Spleen (tissue), 11 donors: ENCODE results near the gene MAP1LC3B. TPM values are rescaled to one million over a fixed set of nuclear protein-coding genes. Genes with fewer than 3 reads are reported as not detected.
"Not testable (repeated sequence)": the region's sequence is repeated elsewhere in the genome, so short reads cannot be mapped to it uniquely, and the experiment has no call there.

ENCODE experiments used
- DNase-seq: peaks from one replicate; pipeline ENCODE4 v3.0.0-alpha.2; 2020
- H3K27ac ChIP-seq, 8 donors: fragments of 200-600 bp; sonication (generic) in 7 of 8; 1 replicate in 4 of 8; 2 replicates in 4 of 8; pipeline versions ENCODE4 v1.5.0 to v1.8.0; 2016 to 2021; ENCODE audit warnings: inconsistent platforms in 4 of 8, mild to moderate bottlenecking in 4 of 8, moderate library complexity in 1 of 8
- H3K27me3 ChIP-seq, 7 donors: fragments of 200-600 bp; sonication (generic) in 6 of 7; replicated peaks in 1 of 7; 1 replicate in 4 of 7; 2 replicates in 3 of 7; pipeline versions ENCODE4 v1.5.0 to v1.8.0; 2016 to 2021; ENCODE audit warnings: inconsistent platforms in 3 of 7, mild to moderate bottlenecking in 1 of 7
- H3K36me3 ChIP-seq, 6 donors: fragments of 200-600 bp; sonication (generic) in 5 of 6; 1 replicate in 4 of 6; 2 replicates in 2 of 6; pipeline versions ENCODE4 v1.5.0 to v1.8.0; 2016 to 2021; ENCODE audit warnings: inconsistent platforms in 2 of 6
- H3K4me1 ChIP-seq, 6 donors: fragments of 200-600 bp; sonication (generic) in 5 of 6; 1 replicate in 3 of 6; 2 replicates in 3 of 6; pipeline versions ENCODE4 v1.5.0 to v1.8.0; 2016 to 2021; ENCODE audit warnings: inconsistent platforms in 3 of 6
- H3K4me3 ChIP-seq, 8 donors: fragments of 200-600 bp; sonication (generic) in 7 of 8; 1 replicate in 4 of 8; 2 replicates in 4 of 8; pipeline versions ENCODE4 v1.5.0 to v1.8.0; 2016 to 2021; ENCODE audit warnings: inconsistent platforms in 4 of 8, mild to moderate bottlenecking in 4 of 8, moderate library complexity in 2 of 8
- H3K9me3 ChIP-seq, 8 donors: fragments of 200-600 bp; sonication (generic) in 7 of 8; 1 replicate in 4 of 8; 2 replicates in 4 of 8; pipeline versions ENCODE4 v1.5.0 to v1.8.0; 2016 to 2021; ENCODE audit warnings: inconsistent platforms in 4 of 8
- POLR2A ChIP-seq, 3 donors: fragments of 450-650 bp; IDR thresholded peaks; one replicate each; pipeline ENCODE4 v1.5.1; 2017; ENCODE audit warnings: antibody characterized with exemption in 3 of 3, mild to moderate bottlenecking in 1 of 3
- POLR2AphosphoS5 ChIP-seq, 3 donors: sonication (generic); formaldehyde crosslinking; IDR thresholded peaks; one replicate each; pipeline ENCODE4 v1.5.1; 2017; ENCODE audit warnings: antibody characterized with exemption in 3 of 3
- WGBS, 5 donors: extraction: QIAGEN DNeasy Blood & Tissue Kit in 3 of 5; methylation state at CpG; one replicate each; pipeline versions ENCODE4 v1.1.5 to v1.1.7; 2013 to 2018; 5-methylcytosine and 5-hydroxymethylcytosine counted together
- intact Hi-C: fragments of 100-400 bp; cut with DNase I; formaldehyde crosslinking; loops from one replicate; pipeline ENCODE4 v1.15.0; 2023; ENCODE audit warnings: low total_unique reads
- polyA plus RNA-seq, 3 donors: library from polyadenylated mRNA; stranded (reverse); fragments of 200-250 nt; gene quantifications; one replicate each; pipeline ENCODE4 v1.2.1, GENCODE V29; 2013
- total RNA-seq, 7 donors: library from RNA; depleted of rRNA in 3 of 7; stranded (reverse); fragments of >200 nt in 3 of 7; fragmentation: NEBNext Ultra II Directional in 4 of 7; extraction: Animal tissue kit (Norgen Biotek cat#: 25700) in 4 of 7; gene quantifications; one replicate each; pipeline versions ENCODE4 v1.1.0 to v1.2.1, GENCODE V29; 2016 to 2021
- TF ChIP-seq, protein P1 (sequence below), 11 experiments: fragments of 200-600 bp in 7 of 11; fragments of 450-650 bp in 4 of 11; sonication (generic) in 4 of 11; IDR thresholded peaks in 8 of 11; conservative IDR thresholded peaks in 3 of 11; 1 replicate in 7 of 11; 2 replicates in 4 of 11; pipeline versions ENCODE4 v1.4.0 to v1.8.0; 2016 to 2021; ENCODE audit warnings: antibody characterized with exemption in 11 of 11, inconsistent platforms in 4 of 11, mild to moderate bottlenecking in 1 of 11
- donor health status: healthy with polysubstance abuse.
- donor health status: DM: no; HTN: no; CAD: no; lungs with moderate emphysema.
- donor health status: DM: no; HTN: no; CAD: no.
- donor health status: Bipolar disorder and iron deficiency.
- donor health status: healthy.
- donor health status: DM: no; HTN: no; CAD: no.
- donor health status: DM: yes; HTN: yes; CAD: no.

MAP1LC3B gene
- total and polyA plus RNA-seq, 10 donors, result 32.3 to 71.4 (median 54.9) TPM

DNA sequence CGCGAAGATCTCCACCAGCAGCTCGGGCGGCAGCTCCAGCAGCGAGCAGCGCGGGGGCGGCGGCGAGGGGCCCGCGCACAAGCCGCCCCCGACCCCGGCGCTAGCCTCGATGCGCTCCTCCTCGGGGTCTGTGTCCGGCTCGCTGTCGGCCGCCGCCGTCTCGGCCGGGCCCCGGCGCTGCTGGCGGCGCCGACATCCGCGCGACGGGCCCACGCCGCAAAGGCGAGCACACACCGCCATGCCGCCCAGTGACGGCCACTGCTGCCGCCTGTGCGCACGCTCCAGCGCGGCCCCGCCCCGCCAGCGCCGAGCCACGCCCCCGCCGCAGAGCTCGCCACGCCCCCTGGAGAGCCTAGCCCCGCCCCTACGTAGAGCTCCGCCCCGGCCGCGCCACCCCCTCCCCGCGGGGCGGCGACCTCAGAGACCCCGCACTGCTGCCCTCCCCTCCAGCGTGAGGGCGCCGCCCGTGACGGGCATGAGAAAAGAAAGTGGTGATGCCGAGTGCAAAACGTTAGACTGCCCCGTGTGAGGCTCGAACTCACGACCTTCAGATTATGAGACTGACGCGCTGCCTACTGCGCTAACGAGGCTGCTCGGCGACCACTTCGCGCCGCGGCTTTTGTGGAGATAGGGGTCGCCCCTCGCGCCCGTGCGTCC is 8.5 kb upstream of the MAP1LC3B start, which contains the start of gene FBXO31:
Gene FBXO31 (minus strand): TSS at position 272 of the 657 bp plus-strand sequence. CDS start 32 bp downstream, at position 240.
- Histone ChIP-seq H3K9me3 (no peaks in the 10 kb centered on the region), H3K27ac (peak within 1 kb of the TSS; percentile 75 to 93 (median 92)), H3K27me3 (no peaks in the 10 kb centered on the region), H3K4me1 (peaks cover 18 to 90% (median 71%) of the 10 kb centered on the region in 6 donors), H3K4me3 (peak within 1 kb of the TSS; percentile 63 to 94 (median 80)), H3K36me3 (no peaks in the 10 kb centered on the region)
- intact Hi-C loops, result loop anchor here (5.0 to 10.0 kb wide), 2 partner anchors 66 to 381 kb away; partner anchors contain the start of genes C16orf95 and KLHDC4
- TF ChIP-seq, protein P1, sequence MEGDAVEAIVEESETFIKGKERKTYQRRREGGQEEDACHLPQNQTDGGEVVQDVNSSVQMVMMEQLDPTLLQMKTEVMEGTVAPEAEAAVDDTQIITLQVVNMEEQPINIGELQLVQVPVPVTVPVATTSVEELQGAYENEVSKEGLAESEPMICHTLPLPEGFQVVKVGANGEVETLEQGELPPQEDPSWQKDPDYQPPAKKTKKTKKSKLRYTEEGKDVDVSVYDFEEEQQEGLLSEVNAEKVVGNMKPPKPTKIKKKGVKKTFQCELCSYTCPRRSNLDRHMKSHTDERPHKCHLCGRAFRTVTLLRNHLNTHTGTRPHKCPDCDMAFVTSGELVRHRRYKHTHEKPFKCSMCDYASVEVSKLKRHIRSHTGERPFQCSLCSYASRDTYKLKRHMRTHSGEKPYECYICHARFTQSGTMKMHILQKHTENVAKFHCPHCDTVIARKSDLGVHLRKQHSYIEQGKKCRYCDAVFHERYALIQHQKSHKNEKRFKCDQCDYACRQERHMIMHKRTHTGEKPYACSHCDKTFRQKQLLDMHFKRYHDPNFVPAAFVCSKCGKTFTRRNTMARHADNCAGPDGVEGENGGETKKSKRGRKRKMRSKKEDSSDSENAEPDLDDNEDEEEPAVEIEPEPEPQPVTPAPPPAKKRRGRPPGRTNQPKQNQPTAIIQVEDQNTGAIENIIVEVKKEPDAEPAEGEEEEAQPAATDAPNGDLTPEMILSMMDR (IDR thresholded peaks at IDR 0.05 in 8 of 11, conservative IDR thresholded peaks at IDR 0.05 in 3 of 11), result no peak
- TF ChIP-seq POLR2AphosphoS5 (IDR thresholded peaks at IDR 0.05) (peak; percentile 82 to 90 (median 85)), POLR2A (IDR thresholded peaks at IDR 0.05) (peak in 1 of 3 donors; percentile 59)
- 0 to 1% (median 0%) methylated on average over 3 to 92 of the region's 92 CpGs for WGBS, 5 donors
- peak; percentile 97 for DNase-seq

DNA sequence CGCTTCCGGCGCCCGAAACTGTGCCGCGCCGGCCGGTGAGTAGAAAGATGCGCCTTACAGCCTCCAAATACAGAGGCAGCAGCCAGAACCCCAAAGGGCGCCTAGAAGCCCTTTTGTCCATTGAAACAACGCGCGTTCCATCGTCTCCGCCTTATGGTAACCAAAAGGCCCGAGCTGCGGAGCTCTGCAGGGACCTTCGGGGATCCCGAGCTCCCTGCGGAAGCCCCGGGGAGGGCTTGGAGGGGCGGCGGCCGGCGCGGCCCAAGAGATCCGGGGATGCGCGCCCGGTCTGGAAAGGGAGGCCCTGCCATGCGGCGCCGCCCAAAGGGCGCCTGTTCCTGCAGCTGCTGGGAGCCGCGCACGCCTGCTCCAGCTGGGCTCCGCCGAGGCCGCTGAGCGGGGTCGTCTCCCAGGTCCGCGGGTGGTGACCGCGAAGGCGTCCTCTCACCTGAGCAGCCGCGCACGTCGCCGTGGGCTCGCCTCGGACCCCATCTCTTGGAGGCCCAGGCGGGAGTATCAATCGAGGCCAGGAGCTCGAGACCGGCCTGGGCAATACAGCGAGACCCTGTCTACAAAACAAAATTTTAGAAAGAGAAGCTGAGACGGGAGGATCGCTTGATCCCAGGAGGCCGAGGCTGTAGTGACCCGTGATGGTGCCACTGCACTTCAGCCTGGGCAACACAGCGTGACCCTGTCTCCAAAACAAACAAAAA is 7.8 kb upstream of the MAP1LC3B start:
- intact Hi-C loops, result loop anchor here (5.0 to 10.0 kb wide), 2 partner anchors 67 to 380 kb away; partner anchors contain the start of genes C16orf95 and KLHDC4
- Histone ChIP-seq H3K27ac (peak overlapping the region; percentile 75 to 93 (median 92)), H3K36me3 (no peaks in the 10 kb centered on the region), H3K4me1 (peaks cover 18 to 92% (median 74%) of the 10 kb centered on the region in 6 donors), H3K27me3 (no peaks in the 10 kb centered on the region), H3K9me3 (no peaks in the 10 kb centered on the region), H3K4me3 (peak overlapping the region; percentile 63 to 94 (median 80))
- TF ChIP-seq POLR2AphosphoS5 (IDR thresholded peaks at IDR 0.05), result no peak
- peak; percentile 92 for DNase-seq
- 6 to 14% (median 8%) methylated on average over 26 to 64 of the region's 64 CpGs for WGBS, 5 donors

DNA sequence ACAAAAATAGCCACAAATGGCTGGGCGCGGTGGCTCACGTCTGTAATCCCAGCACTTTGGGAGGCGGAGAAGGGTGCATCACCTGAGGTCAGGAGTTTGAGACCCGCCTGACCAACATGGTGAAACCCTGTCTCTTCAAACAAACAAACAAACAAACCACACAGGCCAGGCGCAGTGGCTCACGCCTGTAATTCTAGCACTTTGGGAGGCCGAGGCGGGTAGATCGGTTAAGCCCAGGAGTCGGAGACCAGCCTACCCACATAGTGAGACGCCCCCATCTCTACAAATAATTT is 7.3 kb upstream of the MAP1LC3B start:
- not testable (repeated sequence) for DNase-seq, H3K27me3 ChIP-seq, H3K36me3 ChIP-seq, H3K9me3 ChIP-seq
- peak overlapping the region in 7 of 8 donors; percentile 78 to 94 (median 80) for H3K4me3 ChIP-seq
- H3K27ac ChIP-seq, result peak overlapping the region; percentile 75 to 93 (median 92)
- H3K4me1 ChIP-seq, result peaks cover 18 to 91% (median 70%) of the 10 kb centered on the region in 6 donors
- intact Hi-C loops, result loop anchor here (5.0 to 10.0 kb wide), 2 partner anchors 68 to 380 kb away; partner anchors contain the start of genes C16orf95 and KLHDC4
- 83 to 95% (median 90%) methylated on average over 12 of the region's 12 CpGs for WGBS, 5 donors

DNA sequence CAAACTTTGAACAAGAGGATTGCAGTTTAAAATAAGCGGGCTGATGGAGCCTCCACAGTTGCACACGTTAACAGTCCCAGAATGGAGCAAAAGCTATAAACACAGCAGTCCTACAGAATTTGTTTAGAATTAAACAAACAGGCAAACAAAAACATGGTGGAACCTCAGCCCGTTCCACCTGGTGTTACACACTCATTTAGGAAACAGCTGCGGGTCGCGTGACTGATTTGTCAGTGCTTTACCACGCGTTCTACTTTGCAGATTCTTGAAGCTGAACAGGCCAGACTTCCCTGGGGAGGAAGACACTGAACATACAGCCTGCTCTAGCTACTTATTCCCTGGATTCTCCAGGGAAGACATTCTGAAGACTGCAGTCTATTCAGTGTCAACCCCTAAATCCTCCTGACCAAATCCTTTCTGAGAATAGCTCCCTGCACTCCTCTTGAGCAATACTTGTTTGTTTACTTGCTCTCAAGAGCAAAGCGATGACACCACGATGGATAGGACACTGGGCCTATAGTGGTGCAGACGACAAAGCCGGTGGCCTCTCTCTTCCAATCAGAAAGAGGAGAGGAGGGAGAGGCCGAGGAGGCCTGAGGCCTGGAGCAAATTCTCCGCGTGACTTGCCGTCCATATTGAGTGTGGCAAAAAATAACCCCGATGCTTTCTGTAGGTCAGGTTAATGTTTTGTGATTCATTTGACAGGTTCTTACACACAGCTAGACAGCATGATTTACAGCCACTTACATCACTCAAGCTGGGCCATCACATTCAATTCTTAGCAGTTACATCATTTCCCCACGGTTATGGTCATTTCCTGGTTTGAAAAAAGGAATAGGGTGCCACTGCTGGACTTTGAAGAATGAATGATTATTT is 4.0 kb upstream of the MAP1LC3B start:
- TF ChIP-seq POLR2A (IDR thresholded peaks at IDR 0.05), result peak in 2 of 3 donors; percentile 6 to 64
- peak; percentile 53 to 97 (median 83) for TF ChIP-seq POLR2AphosphoS5 (IDR thresholded peaks at IDR 0.05)
- TF ChIP-seq, protein P1 (IDR thresholded peaks at IDR 0.05 in 8 of 11, conservative IDR thresholded peaks at IDR 0.05 in 3 of 11), result no peak
- peak; percentile 94 for DNase-seq
- intact Hi-C loops, result loop anchor here (10.0 kb wide), 1 partner anchor 377 kb away; the partner anchor contains the start of gene KLHDC4
- H3K4me3 ChIP-seq, result peak overlapping the region in 4 of 8 donors; percentile 2 to 57 (median 11)
- no peaks in the 10 kb centered on the region for H3K36me3 ChIP-seq
- H3K27ac ChIP-seq, result peak overlapping the region; percentile 75 to 95 (median 90)
- no peaks in the 10 kb centered on the region for H3K9me3 ChIP-seq
- WGBS, 5 donors, result 9 to 11% (median 9%) methylated on average over 18 of the region's 18 CpGs
- no peaks in the 10 kb centered on the region for H3K27me3 ChIP-seq
- peaks cover 9 to 74% (median 51%) of the 10 kb centered on the region in 6 donors for H3K4me1 ChIP-seq
